Upper lobe of left lung (tissue), 4 donors: ENCODE measurements around the gene PIK3C2G.

Experiments
- EP300 ChIP-seq, 4 donors: sonication (generic); formaldehyde crosslinking; IDR thresholded peaks; one replicate each; pipeline ENCODE4 v1.5.1; 2017; ENCODE audit warnings: antibody characterized with exemption in 4 of 4, control low read depth in 2 of 4
- POLR2A ChIP-seq, 4 donors: fragments of 450-650 bp; IDR thresholded peaks; one replicate each; pipeline ENCODE4 v1.5.1; 2016 to 2017; ENCODE audit warnings: antibody characterized with exemption in 4 of 4, mild to moderate bottlenecking in 2 of 4
- TF ChIP-seq, protein P1 (sequence below), 6 experiments: fragments of 450-650 bp in 4 of 6; fragments of 200-600 bp in 2 of 6; sonication (generic) in 2 of 6; IDR thresholded peaks; one replicate each; pipeline ENCODE4 v1.5.1; 2016 to 2019; ENCODE audit warnings: antibody characterized with exemption in 6 of 6

GRCh38 chr12:18254081-18254480 lies 7.2 kb upstream of the PIK3C2G start:
- TF ChIP-seq, protein P1, sequence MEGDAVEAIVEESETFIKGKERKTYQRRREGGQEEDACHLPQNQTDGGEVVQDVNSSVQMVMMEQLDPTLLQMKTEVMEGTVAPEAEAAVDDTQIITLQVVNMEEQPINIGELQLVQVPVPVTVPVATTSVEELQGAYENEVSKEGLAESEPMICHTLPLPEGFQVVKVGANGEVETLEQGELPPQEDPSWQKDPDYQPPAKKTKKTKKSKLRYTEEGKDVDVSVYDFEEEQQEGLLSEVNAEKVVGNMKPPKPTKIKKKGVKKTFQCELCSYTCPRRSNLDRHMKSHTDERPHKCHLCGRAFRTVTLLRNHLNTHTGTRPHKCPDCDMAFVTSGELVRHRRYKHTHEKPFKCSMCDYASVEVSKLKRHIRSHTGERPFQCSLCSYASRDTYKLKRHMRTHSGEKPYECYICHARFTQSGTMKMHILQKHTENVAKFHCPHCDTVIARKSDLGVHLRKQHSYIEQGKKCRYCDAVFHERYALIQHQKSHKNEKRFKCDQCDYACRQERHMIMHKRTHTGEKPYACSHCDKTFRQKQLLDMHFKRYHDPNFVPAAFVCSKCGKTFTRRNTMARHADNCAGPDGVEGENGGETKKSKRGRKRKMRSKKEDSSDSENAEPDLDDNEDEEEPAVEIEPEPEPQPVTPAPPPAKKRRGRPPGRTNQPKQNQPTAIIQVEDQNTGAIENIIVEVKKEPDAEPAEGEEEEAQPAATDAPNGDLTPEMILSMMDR (IDR thresholded peaks at IDR 0.05) = no peak
- TF ChIP-seq POLR2A (IDR thresholded peaks at IDR 0.05) (no peak), EP300 (IDR thresholded peaks at IDR 0.05) (no peak)
